ENCODE results near the gene KIF26A. TPM values are rescaled to one million over a fixed set of nuclear protein-coding genes. Genes with fewer than 3 reads are reported as not detected.

The KIF26A gene
- total RNA-seq, 2 donors from 2014 or later: 2.0 to 3.9 TPM

- no peaks in the 10 kb centered on the region for H3K36me3 ChIP-seq
- TF ChIP-seq CTCF (IDR thresholded peaks at IDR 0.05): no peak
- H3K27me3 ChIP-seq (replicated peaks; ENCODE audit: insufficient read depth): no peaks in the 10 kb centered on the region
- no peaks in the 10 kb centered on the region for H3K9me3 ChIP-seq
- DNase-seq (ENCODE audit: low spot score): no peak
- H3K27ac ChIP-seq: no peak overlapping the region
- no peaks in the 10 kb centered on the region for H3K4me1 ChIP-seq (ENCODE audit: control insufficient read depth in 1 of 2, low read depth in 2 of 2)
- no peak overlapping the region for H3K4me3 ChIP-seq
- ATAC-seq (ENCODE audit: insufficient number of reproducible peaks, low FRiP score, low read depth): no peak
Measured at GRCh38 chr14:104095426-104096310, 42.7 kb upstream of the KIF26A start.

- H3K4me3 ChIP-seq: no peak overlapping the region
- ATAC-seq (ENCODE audit: insufficient number of reproducible peaks, low FRiP score, low read depth) (no peak), DNase-seq (ENCODE audit: low spot score) (no peak)
- no peaks in the 10 kb centered on the region for H3K4me1 ChIP-seq (ENCODE audit: control insufficient read depth in 1 of 2, low read depth in 2 of 2)
- no peaks in the 10 kb centered on the region for H3K9me3 ChIP-seq
- no peak overlapping the region for H3K27ac ChIP-seq
- no peak for TF ChIP-seq CTCF (IDR thresholded peaks at IDR 0.05)
- H3K36me3 ChIP-seq: no peaks in the 10 kb centered on the region
- no peaks in the 10 kb centered on the region for H3K27me3 ChIP-seq (replicated peaks; ENCODE audit: insufficient read depth)
Measured at GRCh38 chr14:104096318-104096717, 42.1 kb upstream of the KIF26A start.

GRCh38 chr14:104096751-104097700 lies 41.4 kb upstream of the KIF26A start:
- no peak for DNase-seq (ENCODE audit: low spot score)
- Histone ChIP-seq H3K36me3 (no peaks in the 10 kb centered on the region), H3K27me3 (replicated peaks; ENCODE audit: insufficient read depth) (no peaks in the 10 kb centered on the region), H3K9me3 (no peaks in the 10 kb centered on the region), H3K4me3 (no peak overlapping the region), H3K27ac (no peak overlapping the region), H3K4me1 (ENCODE audit: control insufficient read depth in 1 of 2, low read depth in 2 of 2) (no peaks in the 10 kb centered on the region)
- no peak for ATAC-seq (ENCODE audit: insufficient number of reproducible peaks, low FRiP score, low read depth)
- no peak for TF ChIP-seq CTCF (IDR thresholded peaks at IDR 0.05)

GRCh38 chr14:104098272-104099095 lies 39.9 kb upstream of the KIF26A start:
- no peak for DNase-seq (ENCODE audit: low spot score)
- no peak for TF ChIP-seq CTCF (IDR thresholded peaks at IDR 0.05)
- ATAC-seq (ENCODE audit: insufficient number of reproducible peaks, low FRiP score, low read depth): no peak
- no peaks in the 10 kb centered on the region for H3K36me3 ChIP-seq
- H3K27ac ChIP-seq: no peak overlapping the region
- no peaks in the 10 kb centered on the region for H3K27me3 ChIP-seq (replicated peaks; ENCODE audit: insufficient read depth)
- no peaks in the 10 kb centered on the region for H3K4me1 ChIP-seq (ENCODE audit: control insufficient read depth in 1 of 2, low read depth in 2 of 2)
- H3K9me3 ChIP-seq: no peaks in the 10 kb centered on the region
- H3K4me3 ChIP-seq: no peak overlapping the region

Data from thoracic aorta (tissue), 2 donors.